HL-60 (cell line): ENCODE measurements around the gene ZNF132.
"Not testable (repeated sequence)": the region's sequence is repeated elsewhere in the genome, so short reads cannot be mapped to it uniquely, and the experiment has no call there.

Experiments used
- DNase-seq, 2 experiments: peaks; one replicate each; pipeline ENCODE4 v3.0.0-alpha.2; 2010 to 2020; ENCODE audit warnings: low read depth in 1 of 2, low spot score in 1 of 2
- H3K27ac ChIP-seq: fragments of 250-450 bp; sonication (Bioruptor Pico); replicated peaks from 2 replicates; pipeline ENCODE4 v1.5.1; 2020; ENCODE audit warnings: mild to moderate bottlenecking, moderate library complexity
- H3K27me3 ChIP-seq: fragments of 250-450 bp; sonication (Bioruptor Pico); 2 replicates; pipeline ENCODE4 v1.5.1; 2021; ENCODE audit warnings: mild to moderate bottlenecking, moderate library complexity; ENCODE audit not compliant: insufficient read depth, poor library complexity, severe bottlenecking
- H3K4me3 ChIP-seq: replicated peaks from 2 replicates; pipeline ENCODE4 v1.5.1; 2011; ENCODE audit warnings: mild to moderate bottlenecking, control low read depth, low read length; ENCODE audit not compliant: insufficient read depth
- CTCF ChIP-seq: IDR thresholded peaks from one replicate; pipeline ENCODE4 v1.5.1; 2011; ENCODE audit warnings: low read length, control low read depth, inconsistent platforms; ENCODE audit not compliant: insufficient read depth
- GABPA ChIP-seq: IDR thresholded peaks from 2 replicates; pipeline ENCODE4 v1.6.1; 2012; ENCODE audit warnings: low read depth
- POLR2AphosphoS5 ChIP-seq: IDR thresholded peaks from 2 replicates; pipeline ENCODE4 v1.6.1; 2012; ENCODE audit warnings: low read depth
- REST ChIP-seq: IDR thresholded peaks from 2 replicates; pipeline ENCODE4 v1.6.1; 2012; ENCODE audit warnings: low read depth; ENCODE audit not compliant: insufficient replicate concordance
- SPI1 ChIP-seq: IDR thresholded peaks from 2 replicates; pipeline ENCODE4 v1.6.1; 2012; ENCODE audit warnings: low read depth, mild to moderate bottlenecking, borderline replicate concordance

ZNF132 gene

DNA sequence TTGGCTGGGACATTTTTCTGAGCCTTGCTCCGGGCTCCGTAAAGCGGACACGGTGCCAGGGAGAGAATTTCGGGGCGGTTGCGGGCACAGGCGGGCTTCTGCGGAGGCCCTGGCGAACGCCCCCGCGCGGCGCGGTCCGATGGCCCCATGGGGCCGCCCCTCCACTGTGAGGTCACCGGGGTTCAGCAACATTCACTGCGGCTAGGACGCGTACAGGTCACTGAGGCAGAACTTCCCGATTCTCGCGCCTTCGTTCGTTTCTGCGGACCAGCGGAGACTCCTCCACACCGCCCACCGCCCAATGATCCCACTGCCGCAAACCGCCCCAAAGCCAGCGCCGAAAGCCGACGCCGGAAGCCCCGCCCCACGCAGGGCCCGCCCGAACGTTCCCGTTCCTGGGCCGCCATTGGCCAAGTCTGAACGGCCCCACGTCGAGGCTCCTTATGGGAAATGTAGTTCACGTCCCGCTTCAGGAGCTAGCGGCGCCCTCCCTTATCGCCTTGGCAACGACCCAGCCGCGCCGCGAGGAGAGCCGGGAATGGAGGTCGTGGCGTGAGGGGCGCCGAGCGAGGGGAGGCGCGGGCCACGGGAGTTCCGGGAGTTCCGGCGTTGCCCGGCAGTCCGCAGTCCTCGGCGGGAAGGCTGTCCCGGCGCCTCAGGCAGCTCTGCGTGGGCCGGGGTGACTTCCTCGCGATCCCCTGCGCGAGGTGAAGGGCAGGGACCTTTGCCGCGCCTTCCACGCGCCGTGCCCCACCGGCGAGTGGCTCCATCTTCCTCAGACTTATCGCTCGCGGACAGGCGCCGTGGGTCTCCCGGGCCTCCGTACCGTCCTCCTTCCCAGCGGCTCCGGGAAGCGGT lies 31.6 kb downstream of the ZNF132 start, which contains the start of gene ZNF584:
Gene ZNF584 (plus strand): TSS at position 498 of the 858 bp plus-strand sequence. CDS start 499 bp downstream, outside the sequence.
- no peak for TF ChIP-seq CTCF
- TF ChIP-seq SPI1: no peak
- TF ChIP-seq POLR2AphosphoS5: 0 out of 2 replicates have a peak, but pooled peaks have one; percentile 79
- peak; percentile 43 for TF ChIP-seq REST
- TF ChIP-seq GABPA: peak; percentile 71
- Histone ChIP-seq H3K4me3 (peak within 1 kb of the TSS; percentile 83), H3K27me3 (no peaks in the 10 kb centered on the region), H3K27ac (peak within 1 kb of the TSS; percentile 93)
- DNase-seq: peak; percentile 92 to 98

GRCh38 chr19:58407658-58408151 lies 32.2 kb downstream of the ZNF132 start:
- Histone ChIP-seq H3K27ac (peak overlapping the region; percentile 93), H3K4me3 (peak overlapping the region; percentile 83), H3K27me3 (no peaks in the 10 kb centered on the region)
- DNase-seq: no peak
- no peak for TF ChIP-seq GABPA
- TF ChIP-seq SPI1: no peak
- TF ChIP-seq REST: no peak
- TF ChIP-seq CTCF: no peak
- no peak for TF ChIP-seq POLR2AphosphoS5

GRCh38 chr19:58406818-58407657 lies 32.9 kb downstream of the ZNF132 start:
- peak overlapping the region; percentile 83 for H3K4me3 ChIP-seq
- H3K27ac ChIP-seq: peak overlapping the region; percentile 93
- no peaks in the 10 kb centered on the region for H3K27me3 ChIP-seq
- peak in 1 of 2 experiments; percentile 12 for DNase-seq
- TF ChIP-seq SPI1: no peak
- no peak for TF ChIP-seq CTCF
- no peak for TF ChIP-seq REST
- TF ChIP-seq GABPA: no peak
- no peak for TF ChIP-seq POLR2AphosphoS5

- DNase-seq, H3K27ac ChIP-seq, H3K4me3 ChIP-seq, H3K27me3 ChIP-seq: not testable (repeated sequence)
These were observed 36.0 kb downstream of the ZNF132 start for GRCh38 chr19:58403920-58404478.
